ENCODE measurements around the gene NKX6-2. TPM values are rescaled to one million over a fixed set of nuclear protein-coding genes. Genes with fewer than 3 reads are reported as not detected.

NKX6-2 gene
- total RNA-seq, 1 donor from 2014 or later: not detected

DNA sequence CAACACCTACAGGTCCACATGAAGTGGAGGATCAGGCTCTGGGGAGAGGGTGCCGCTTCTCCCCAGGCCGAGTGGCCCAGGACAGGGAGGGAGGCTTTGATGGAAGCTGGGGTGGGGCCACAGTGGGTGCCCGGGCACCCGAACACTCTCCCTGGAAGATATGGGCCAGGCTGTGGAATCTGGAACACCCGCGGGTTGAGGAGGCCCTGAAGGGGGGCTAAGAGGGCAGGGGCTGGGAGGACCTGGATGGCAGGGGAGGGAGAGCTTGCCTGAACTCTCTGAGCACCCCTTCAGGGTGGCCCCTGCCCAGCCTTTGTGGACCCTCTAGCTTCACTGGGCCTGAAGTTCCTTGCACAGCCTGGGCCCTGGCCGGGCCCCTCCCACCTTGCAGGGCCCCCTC lies 4.5 kb upstream of the NKX6-2 start:
- no peaks in the 10 kb centered on the region for H3K4me1 Mint-ChIP-seq (ENCODE audit: low read depth)
- H3K36me3 Mint-ChIP-seq (ENCODE audit: low read depth): no peaks in the 10 kb centered on the region
- TF ChIP-seq, protein P1, sequence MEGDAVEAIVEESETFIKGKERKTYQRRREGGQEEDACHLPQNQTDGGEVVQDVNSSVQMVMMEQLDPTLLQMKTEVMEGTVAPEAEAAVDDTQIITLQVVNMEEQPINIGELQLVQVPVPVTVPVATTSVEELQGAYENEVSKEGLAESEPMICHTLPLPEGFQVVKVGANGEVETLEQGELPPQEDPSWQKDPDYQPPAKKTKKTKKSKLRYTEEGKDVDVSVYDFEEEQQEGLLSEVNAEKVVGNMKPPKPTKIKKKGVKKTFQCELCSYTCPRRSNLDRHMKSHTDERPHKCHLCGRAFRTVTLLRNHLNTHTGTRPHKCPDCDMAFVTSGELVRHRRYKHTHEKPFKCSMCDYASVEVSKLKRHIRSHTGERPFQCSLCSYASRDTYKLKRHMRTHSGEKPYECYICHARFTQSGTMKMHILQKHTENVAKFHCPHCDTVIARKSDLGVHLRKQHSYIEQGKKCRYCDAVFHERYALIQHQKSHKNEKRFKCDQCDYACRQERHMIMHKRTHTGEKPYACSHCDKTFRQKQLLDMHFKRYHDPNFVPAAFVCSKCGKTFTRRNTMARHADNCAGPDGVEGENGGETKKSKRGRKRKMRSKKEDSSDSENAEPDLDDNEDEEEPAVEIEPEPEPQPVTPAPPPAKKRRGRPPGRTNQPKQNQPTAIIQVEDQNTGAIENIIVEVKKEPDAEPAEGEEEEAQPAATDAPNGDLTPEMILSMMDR (IDR thresholded peaks at IDR 0.05): no peak
- DNase-seq (ENCODE audit: low spot score): no peak
- no peak overlapping the region for H3K27ac Mint-ChIP-seq (ENCODE audit: unreplicated experiment)
- peaks cover 15% of the 10 kb centered on the region for H3K27me3 Mint-ChIP-seq (ENCODE audit: low read depth)
- no peaks in the 10 kb centered on the region for H3K9me3 Mint-ChIP-seq (ENCODE audit: low read depth)
- no peak overlapping the region for H3K4me3 Mint-ChIP-seq (ENCODE audit: unreplicated experiment)

DNA sequence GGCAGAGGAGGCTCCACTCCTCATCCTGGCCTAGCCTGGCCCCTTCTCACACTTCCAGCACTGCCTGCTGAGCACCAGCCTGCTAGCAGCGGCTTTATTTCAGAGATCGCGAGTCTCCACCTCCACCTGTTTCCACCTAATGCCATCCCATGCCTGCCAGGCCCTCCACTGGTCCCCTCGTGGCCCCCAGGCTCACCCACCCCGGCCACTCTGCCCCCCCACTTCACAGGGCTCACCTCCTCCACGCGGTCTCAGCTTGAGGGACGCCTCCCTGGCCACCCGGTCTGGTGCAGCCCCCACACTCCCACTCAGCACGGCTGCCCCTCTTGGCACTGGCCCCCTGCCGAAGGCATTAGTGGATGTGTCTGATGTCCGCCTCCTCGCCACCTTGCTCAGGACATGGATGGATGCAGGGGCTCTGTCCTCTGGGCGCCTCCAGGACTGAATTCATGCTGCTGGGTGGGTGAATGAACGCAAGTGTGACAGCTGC lies 3.8 kb upstream of the NKX6-2 start:
- Mint-ChIP-seq H3K36me3 (ENCODE audit: low read depth) (no peaks in the 10 kb centered on the region), H3K4me1 (ENCODE audit: low read depth) (no peaks in the 10 kb centered on the region), H3K27ac (ENCODE audit: unreplicated experiment) (no peak overlapping the region), H3K27me3 (ENCODE audit: low read depth) (peaks cover 15% of the 10 kb centered on the region), H3K9me3 (ENCODE audit: low read depth) (no peaks in the 10 kb centered on the region), H3K4me3 (ENCODE audit: unreplicated experiment) (no peak overlapping the region)
- TF ChIP-seq, protein P1 (IDR thresholded peaks at IDR 0.05): no peak
- DNase-seq (ENCODE audit: low spot score): no peak

DNA sequence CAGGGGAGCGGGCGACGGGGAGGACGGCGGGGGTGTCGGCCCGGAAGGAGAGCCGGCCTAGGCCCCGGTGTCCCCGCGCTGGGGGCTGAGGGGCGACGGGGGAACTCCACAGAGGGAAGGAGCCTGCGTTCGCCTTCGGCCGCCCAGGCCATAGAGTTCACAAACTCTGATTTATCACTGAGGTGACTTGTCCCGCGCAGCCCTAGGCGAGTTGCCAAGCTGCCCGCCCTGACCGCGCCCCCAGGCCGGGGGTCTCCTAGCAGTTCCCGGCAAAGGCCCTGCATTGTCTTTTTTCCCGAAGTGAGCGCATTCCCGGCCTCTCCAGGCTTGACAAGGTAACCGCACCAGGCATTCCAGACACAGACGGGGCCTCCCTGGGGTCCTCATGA lies 2.9 kb upstream of the NKX6-2 start:
- Mint-ChIP-seq H3K4me1 (ENCODE audit: low read depth) (no peaks in the 10 kb centered on the region), H3K9me3 (ENCODE audit: low read depth) (no peaks in the 10 kb centered on the region), H3K27me3 (ENCODE audit: low read depth) (peaks cover 17% of the 10 kb centered on the region), H3K36me3 (ENCODE audit: low read depth) (no peaks in the 10 kb centered on the region), H3K27ac (ENCODE audit: unreplicated experiment) (no peak overlapping the region), H3K4me3 (ENCODE audit: unreplicated experiment) (no peak overlapping the region)
- no peak for DNase-seq (ENCODE audit: low spot score)
- TF ChIP-seq, protein P1 (IDR thresholded peaks at IDR 0.05): no peak

DNA sequence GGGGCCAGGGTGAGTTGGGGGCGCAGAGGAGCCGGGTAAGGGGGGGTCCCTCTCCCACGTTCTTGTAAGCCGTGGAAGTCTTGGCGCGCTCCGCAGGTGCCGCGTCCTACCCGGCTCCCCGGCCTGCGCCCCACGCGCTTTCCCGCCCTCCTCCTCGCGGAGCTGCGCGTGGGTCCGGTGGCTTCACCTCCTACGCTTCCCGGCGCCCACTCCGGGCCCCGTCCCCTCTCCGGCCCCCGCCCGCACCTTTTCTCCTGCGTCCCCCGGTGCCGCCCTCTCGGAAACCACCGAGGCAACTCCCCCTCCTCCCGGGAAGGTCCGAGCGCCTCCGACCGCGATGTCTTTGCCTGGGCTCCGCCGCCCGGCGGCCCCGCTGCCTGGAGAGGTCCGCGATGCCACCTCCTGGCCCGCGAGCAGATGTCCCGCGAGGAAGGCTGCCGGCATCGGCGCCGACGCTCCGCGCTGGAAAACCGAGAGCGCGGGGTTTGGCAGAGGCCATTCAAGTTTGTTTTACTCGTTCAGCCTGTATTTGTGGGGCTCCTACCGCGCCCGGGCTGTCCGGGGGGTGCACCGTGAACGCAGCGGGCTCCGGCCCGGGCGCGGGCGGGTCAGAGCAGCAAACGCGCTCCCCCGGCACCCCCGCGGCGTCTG lies 2.4 kb upstream of the NKX6-2 start:
- Mint-ChIP-seq H3K27me3 (ENCODE audit: low read depth) (peaks cover 21% of the 10 kb centered on the region), H3K4me3 (ENCODE audit: unreplicated experiment) (no peak overlapping the region), H3K9me3 (ENCODE audit: low read depth) (no peaks in the 10 kb centered on the region), H3K4me1 (ENCODE audit: low read depth) (no peaks in the 10 kb centered on the region), H3K36me3 (ENCODE audit: low read depth) (peaks cover 3% of the 10 kb centered on the region), H3K27ac (ENCODE audit: unreplicated experiment) (no peak overlapping the region)
- no peak for DNase-seq (ENCODE audit: low spot score)
- TF ChIP-seq, protein P1 (IDR thresholded peaks at IDR 0.05): peak; percentile 66

DNA sequence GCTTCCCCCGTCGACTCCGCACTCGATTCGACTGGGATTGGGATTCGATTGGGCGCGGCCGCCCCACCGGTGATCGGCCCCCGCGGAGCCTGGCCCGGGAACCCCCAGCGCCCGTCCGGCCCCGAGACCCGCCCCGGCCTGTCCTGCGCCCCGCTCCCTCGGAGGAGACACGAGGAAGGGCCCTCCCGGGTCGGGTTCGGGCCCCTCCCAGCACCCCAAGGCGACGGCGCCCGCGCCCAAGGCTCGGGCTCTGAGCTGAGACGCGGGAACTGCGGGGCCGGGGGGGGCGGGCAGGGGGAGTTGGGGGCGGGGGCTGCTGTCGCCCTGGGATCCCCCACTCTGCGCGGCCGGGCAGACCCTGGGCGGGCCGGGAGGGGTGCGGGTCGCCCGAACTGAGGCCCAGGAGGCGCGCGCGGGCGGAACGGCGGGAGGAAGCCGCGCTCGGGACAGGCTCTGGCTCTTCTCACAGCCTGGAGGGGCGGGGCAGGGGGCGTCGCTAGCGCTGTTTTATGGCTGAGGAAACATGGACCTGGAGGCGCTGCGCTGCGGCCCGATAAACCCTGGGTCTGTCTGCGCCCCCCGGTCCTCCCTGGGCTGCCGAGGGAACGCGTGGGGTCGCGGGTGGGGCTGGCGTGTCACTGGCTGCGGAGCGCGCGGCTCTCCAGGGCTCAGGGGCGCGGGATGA lies 1.7 kb upstream of the NKX6-2 start:
- peaks cover 9% of the 10 kb centered on the region for H3K36me3 Mint-ChIP-seq (ENCODE audit: low read depth)
- peaks cover 17% of the 10 kb centered on the region for H3K27me3 Mint-ChIP-seq (ENCODE audit: low read depth)
- H3K27ac Mint-ChIP-seq (ENCODE audit: unreplicated experiment): no peak overlapping the region
- DNase-seq (ENCODE audit: low spot score): no peak
- no peaks in the 10 kb centered on the region for H3K4me1 Mint-ChIP-seq (ENCODE audit: low read depth)
- H3K4me3 Mint-ChIP-seq (ENCODE audit: unreplicated experiment): no peak overlapping the region
- TF ChIP-seq, protein P1 (IDR thresholded peaks at IDR 0.05): no peak
- no peaks in the 10 kb centered on the region for H3K9me3 Mint-ChIP-seq (ENCODE audit: low read depth)

All from chondrocyte (in vitro differentiated cells).